Osteocyte (in vitro differentiated cells): ENCODE results near the gene TMEM174. TPM values are rescaled to one million over a fixed set of nuclear protein-coding genes. Genes with fewer than 3 reads are reported as not detected.

Experiments
- DNase-seq: peaks from one replicate; pipeline ENCODE4 v3.0.0; 2021; ENCODE audit warnings: mixed read lengths; ENCODE audit not compliant: unreplicated experiment; ENCODE audit errors: extremely low spot score
- H3K27ac Mint-ChIP-seq: one replicate; pipeline ENCODE4 v1.8.0; 2021; ENCODE audit warnings: mild to moderate bottlenecking, mixed read lengths; ENCODE audit not compliant: unreplicated experiment
- H3K27me3 Mint-ChIP-seq: one replicate; pipeline ENCODE4 v1.8.0; 2021; ENCODE audit warnings: mixed read lengths; ENCODE audit not compliant: unreplicated experiment
- H3K36me3 Mint-ChIP-seq: one replicate; pipeline ENCODE4 v1.8.0; 2021; ENCODE audit warnings: mixed read lengths; ENCODE audit not compliant: unreplicated experiment
- H3K4me1 Mint-ChIP-seq: one replicate; pipeline ENCODE4 v1.8.0; 2021; ENCODE audit warnings: mixed read lengths; ENCODE audit not compliant: unreplicated experiment
- H3K4me3 Mint-ChIP-seq: one replicate; pipeline ENCODE4 v1.8.0; 2021; ENCODE audit warnings: mild to moderate bottlenecking, moderate library complexity, mixed read lengths; ENCODE audit not compliant: unreplicated experiment
- H3K9me3 Mint-ChIP-seq: one replicate; pipeline ENCODE4 v1.8.0; 2021; ENCODE audit warnings: mixed read lengths; ENCODE audit not compliant: unreplicated experiment
- CTCF ChIP-seq: fragments of 200-600 bp; sonication (generic); IDR thresholded peaks from 2 replicates; pipeline ENCODE4 v1.5.0; 2021; ENCODE audit warnings: antibody characterized with exemption, mild to moderate bottlenecking, moderate library complexity
- total RNA-seq: library from RNA; stranded (reverse); gene quantifications from 2 replicates; pipeline ENCODE4 v1.2.1, GENCODE V29; 2021

TMEM174 gene
- total RNA-seq, 1 donor from 2014 or later: not detected

GRCh38 chr5:73192370-73192769, 19.4 kb downstream of the TMEM174 start:
- Mint-ChIP-seq H3K36me3 (no peaks in the 10 kb centered on the region), H3K4me1 (peaks cover 37% of the 10 kb centered on the region), H3K9me3 (no peaks in the 10 kb centered on the region), H3K4me3 (no peak overlapping the region), H3K27ac (no peak overlapping the region), H3K27me3 (peaks cover 15% of the 10 kb centered on the region)
- DNase-seq: no peak
- no peak for TF ChIP-seq CTCF

- peaks cover 26% of the 10 kb centered on the region for H3K4me1 Mint-ChIP-seq
- peaks cover 15% of the 10 kb centered on the region for H3K27me3 Mint-ChIP-seq
- H3K9me3 Mint-ChIP-seq: no peaks in the 10 kb centered on the region
- no peak for DNase-seq
- H3K36me3 Mint-ChIP-seq: no peaks in the 10 kb centered on the region
- H3K27ac Mint-ChIP-seq: no peak overlapping the region
- no peak overlapping the region for H3K4me3 Mint-ChIP-seq
- no peak for TF ChIP-seq CTCF
Measured at GRCh38 chr5:73193592-73193991, 20.6 kb downstream of the TMEM174 start.

- DNase-seq: no peak
- no peak overlapping the region for H3K4me3 Mint-ChIP-seq
- no peaks in the 10 kb centered on the region for H3K9me3 Mint-ChIP-seq
- H3K4me1 Mint-ChIP-seq: peaks cover 6% of the 10 kb centered on the region
- TF ChIP-seq CTCF: no peak
- peaks cover 15% of the 10 kb centered on the region for H3K27me3 Mint-ChIP-seq
- no peaks in the 10 kb centered on the region for H3K36me3 Mint-ChIP-seq
- no peak overlapping the region for H3K27ac Mint-ChIP-seq
Measured at GRCh38 chr5:73196201-73196600, 23.2 kb downstream of the TMEM174 start.

GRCh38 chr5:73197637-73198257, 24.8 kb downstream of the TMEM174 start:
- Mint-ChIP-seq H3K9me3 (no peaks in the 10 kb centered on the region), H3K4me3 (no peak overlapping the region), H3K27ac (no peak overlapping the region), H3K27me3 (peaks cover 15% of the 10 kb centered on the region), H3K4me1 (peaks cover 14% of the 10 kb centered on the region), H3K36me3 (no peaks in the 10 kb centered on the region)
- DNase-seq: no peak
- no peak for TF ChIP-seq CTCF

- Mint-ChIP-seq H3K36me3 (no peaks in the 10 kb centered on the region), H3K27me3 (peaks cover 15% of the 10 kb centered on the region), H3K27ac (no peak overlapping the region), H3K9me3 (no peaks in the 10 kb centered on the region), H3K4me1 (peaks cover 16% of the 10 kb centered on the region), H3K4me3 (no peak overlapping the region)
- no peak for TF ChIP-seq CTCF
- no peak for DNase-seq
Measured at GRCh38 chr5:73198833-73199592, 26.0 kb downstream of the TMEM174 start.
